ENCODE data around the gene OXCT1.

OXCT1 gene

DNA sequence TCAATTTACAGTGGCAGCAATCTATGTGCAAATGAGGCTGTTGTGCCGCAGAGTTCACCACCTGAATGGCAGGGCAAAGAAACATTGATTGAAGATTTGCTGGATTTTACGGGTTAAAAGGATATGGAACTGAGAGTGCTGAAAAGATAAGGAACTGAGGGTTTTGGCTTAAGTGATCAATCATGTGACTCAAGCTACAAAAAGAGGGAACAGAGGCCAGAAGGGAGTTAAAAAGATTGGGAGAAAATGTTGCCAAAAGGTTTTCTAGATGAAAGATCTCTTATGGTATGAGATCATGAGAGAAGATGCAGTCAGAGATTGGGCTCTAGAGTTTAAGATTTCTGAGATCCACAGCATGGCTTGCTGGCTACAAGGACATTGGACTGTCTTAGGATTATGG is 26.0 kb upstream of the OXCT1 start:
- TF ChIP-seq, protein P1, sequence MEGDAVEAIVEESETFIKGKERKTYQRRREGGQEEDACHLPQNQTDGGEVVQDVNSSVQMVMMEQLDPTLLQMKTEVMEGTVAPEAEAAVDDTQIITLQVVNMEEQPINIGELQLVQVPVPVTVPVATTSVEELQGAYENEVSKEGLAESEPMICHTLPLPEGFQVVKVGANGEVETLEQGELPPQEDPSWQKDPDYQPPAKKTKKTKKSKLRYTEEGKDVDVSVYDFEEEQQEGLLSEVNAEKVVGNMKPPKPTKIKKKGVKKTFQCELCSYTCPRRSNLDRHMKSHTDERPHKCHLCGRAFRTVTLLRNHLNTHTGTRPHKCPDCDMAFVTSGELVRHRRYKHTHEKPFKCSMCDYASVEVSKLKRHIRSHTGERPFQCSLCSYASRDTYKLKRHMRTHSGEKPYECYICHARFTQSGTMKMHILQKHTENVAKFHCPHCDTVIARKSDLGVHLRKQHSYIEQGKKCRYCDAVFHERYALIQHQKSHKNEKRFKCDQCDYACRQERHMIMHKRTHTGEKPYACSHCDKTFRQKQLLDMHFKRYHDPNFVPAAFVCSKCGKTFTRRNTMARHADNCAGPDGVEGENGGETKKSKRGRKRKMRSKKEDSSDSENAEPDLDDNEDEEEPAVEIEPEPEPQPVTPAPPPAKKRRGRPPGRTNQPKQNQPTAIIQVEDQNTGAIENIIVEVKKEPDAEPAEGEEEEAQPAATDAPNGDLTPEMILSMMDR (IDR thresholded peaks at IDR 0.05; ENCODE audit: insufficient read depth, low read depth, low read length, missing control alignments), result no peak
- no peak for DNase-seq (ENCODE audit: low read depth)
- H3K4me3 ChIP-seq (ENCODE audit: low read depth, low read length), result no peak overlapping the region

DNA sequence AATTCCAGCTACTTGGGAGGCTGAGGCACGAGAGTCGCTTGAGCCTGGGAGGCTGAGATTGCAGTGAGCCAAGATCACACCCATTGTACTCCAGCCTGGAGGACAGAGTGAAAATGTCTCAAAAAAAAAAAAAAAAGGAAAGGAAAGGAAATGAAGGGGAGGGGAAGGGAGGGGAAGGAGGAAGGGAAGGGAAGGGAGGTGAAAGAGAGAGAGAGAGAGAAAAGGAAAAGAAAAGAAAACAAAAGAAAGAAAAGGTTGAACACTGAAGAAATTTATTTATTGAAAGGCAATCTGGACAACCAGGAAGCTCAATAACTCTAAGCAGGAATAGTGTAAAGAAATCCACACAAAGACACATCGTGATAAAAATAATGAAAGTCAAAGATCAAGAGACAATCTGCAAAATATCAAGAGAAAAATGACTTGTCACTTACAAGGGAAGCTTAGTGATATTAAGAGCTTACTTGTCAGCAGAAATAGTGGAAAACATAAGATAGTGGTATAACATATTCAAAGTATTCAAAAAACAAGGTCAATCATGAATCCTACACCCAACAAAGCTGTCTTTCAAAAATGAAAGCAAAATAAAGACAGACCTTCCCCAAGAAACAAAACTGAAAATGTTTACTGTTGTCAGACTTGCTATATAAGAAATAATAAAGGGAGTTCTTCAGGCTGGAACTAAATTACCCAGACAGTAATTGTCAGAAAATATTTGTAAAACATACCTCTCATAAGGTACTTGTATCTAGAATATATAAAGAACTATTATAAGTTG is 23.0 kb upstream of the OXCT1 start:
- peak overlapping the region; percentile 50 for H3K4me3 ChIP-seq (ENCODE audit: low read depth, low read length)
- peak; percentile 37 for DNase-seq (ENCODE audit: low read depth)
- TF ChIP-seq, protein P1 (IDR thresholded peaks at IDR 0.05; ENCODE audit: insufficient read depth, low read depth, low read length, missing control alignments), result no peak

DNA sequence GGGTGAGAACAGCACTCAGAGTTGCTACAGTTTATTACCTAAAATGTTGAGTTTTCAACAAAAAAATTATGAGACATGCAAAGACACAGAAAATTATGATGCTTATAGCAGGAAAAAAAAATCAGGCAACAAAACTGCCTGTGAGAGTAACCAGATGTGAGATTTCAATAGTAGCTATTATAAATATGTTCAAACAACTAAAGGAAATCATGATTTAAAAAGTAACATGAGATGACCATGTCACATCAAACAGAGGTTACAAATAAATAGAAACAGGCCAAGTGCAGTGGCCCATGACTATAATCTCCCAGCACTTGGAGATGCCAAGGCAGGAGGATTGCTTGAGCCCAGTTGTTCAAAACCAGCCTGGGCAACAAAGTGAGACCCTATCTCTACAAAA is 21.8 kb upstream of the OXCT1 start:
- TF ChIP-seq, protein P1 (IDR thresholded peaks at IDR 0.05; ENCODE audit: insufficient read depth, low read depth, low read length, missing control alignments), result no peak
- H3K4me3 ChIP-seq (ENCODE audit: low read depth, low read length), result no peak overlapping the region
- no peak for DNase-seq (ENCODE audit: low read depth)

DNA sequence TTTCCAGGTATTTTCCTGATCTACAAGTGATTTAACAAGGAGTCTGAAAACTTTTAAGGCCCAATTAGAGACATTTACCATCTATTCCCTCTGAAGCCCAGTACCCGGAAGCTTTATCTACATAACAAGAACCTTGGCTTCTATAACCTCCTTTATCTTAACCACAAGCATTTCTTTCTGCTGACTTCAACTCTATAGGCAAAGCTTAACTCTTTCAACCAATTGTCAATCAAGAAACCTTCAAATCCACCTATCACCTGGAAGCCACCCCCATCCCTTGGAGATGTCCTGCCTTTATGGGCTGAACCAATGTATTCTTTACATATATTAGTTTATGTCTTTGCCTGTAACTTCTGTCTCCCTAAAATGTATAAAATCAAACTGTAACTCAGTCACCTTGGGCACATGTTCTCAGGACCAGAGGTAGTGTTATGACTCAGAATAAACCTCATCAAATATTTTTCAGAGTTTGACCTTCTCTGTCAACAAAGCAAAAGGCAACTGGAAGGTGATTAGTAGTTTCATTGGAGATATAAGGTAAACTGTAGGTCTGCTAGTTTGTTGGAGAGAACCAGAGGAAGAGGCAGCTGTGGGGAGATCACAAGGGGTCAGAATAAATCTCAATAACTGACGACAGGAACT is 21.0 kb upstream of the OXCT1 start:
- TF ChIP-seq, protein P1 (IDR thresholded peaks at IDR 0.05; ENCODE audit: insufficient read depth, low read depth, low read length, missing control alignments), result no peak
- no peak for DNase-seq (ENCODE audit: low read depth)
- no peak overlapping the region for H3K4me3 ChIP-seq (ENCODE audit: low read depth, low read length)

DNA sequence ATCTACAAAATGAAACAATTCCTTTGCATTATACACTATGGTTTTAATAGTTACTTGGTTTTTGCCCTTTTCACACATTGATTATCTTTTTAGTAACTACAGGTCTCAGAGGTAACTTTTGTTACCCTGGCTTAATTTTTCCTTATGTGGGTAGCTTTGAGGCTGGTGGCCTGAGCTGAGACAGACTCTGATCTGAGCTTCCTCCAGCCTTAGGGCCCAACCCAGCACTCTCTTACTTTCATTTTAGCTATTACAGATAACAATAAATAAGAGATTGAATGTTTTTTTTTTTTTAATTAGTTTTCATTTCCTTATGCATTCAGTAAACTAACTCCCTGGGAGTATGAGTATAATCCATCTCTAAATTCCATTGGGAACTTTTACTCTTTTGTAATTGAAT is 15.1 kb upstream of the OXCT1 start:
- no peak overlapping the region for H3K4me3 ChIP-seq (ENCODE audit: low read depth, low read length)
- no peak for DNase-seq (ENCODE audit: low read depth)

DNA sequence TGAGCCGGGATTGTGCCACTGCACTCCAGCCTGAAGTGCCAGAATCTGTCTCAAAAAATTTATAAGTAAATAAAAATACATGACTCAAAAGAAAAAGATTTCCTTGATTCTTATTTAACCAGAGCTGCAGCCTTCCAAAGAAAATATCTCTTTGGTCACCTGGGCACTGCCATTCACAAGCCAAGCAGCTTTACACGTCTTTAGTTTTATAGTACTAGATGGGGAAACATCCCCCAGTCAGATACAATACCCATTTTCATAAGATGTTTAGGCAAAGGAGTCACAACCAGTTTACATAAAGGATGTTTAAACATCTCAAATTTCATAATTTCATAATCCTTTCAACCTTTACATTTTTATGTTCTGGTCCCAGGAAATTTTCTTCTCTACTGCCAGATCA is 13.7 kb upstream of the OXCT1 start:
- TF ChIP-seq, protein P1 (IDR thresholded peaks at IDR 0.05; ENCODE audit: insufficient read depth, low read depth, low read length, missing control alignments), result no peak
- H3K4me3 ChIP-seq (ENCODE audit: low read depth, low read length), result no peak overlapping the region
- DNase-seq (ENCODE audit: low read depth), result no peak

More for the DNA sequence above, 15.1 kb upstream of the OXCT1 start:
- TF ChIP-seq, protein P1 (IDR thresholded peaks at IDR 0.05; ENCODE audit: insufficient read depth, low read depth, low read length, missing control alignments), result no peak

All from GM12865 (cell line).